GM19351 (cell line): ENCODE data around the gene IQCH.

ENCODE experiments used
- ATAC-seq: cut with Tn5 transposase; IDR thresholded peaks from one replicate; pipeline ENCODE4 v1.9.1; 2021; ENCODE audit warnings: mild to moderate bottlenecking, moderate library complexity; ENCODE audit not compliant: unreplicated experiment

The IQCH gene

DNA sequence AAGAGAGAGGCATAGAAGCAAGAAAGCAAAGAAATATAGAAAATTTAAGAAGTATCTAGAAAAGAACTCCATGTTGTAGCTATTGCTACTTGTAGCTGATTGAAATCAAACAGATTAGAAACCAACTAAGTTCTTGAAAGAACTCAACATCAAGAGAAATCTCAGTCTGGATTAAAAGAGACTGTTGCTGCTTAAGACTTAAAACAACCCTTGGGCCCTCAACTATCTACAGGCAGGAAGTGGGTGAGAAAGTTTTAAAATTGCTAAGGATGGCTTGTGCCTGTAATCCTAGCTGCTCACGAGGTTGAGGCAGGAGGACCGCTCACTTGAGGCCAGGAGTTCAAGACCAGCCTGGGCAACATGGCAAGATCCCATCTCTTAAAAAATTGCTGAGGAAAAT is 227.1 kb downstream of the IQCH start:
- ATAC-seq = no peak

DNA sequence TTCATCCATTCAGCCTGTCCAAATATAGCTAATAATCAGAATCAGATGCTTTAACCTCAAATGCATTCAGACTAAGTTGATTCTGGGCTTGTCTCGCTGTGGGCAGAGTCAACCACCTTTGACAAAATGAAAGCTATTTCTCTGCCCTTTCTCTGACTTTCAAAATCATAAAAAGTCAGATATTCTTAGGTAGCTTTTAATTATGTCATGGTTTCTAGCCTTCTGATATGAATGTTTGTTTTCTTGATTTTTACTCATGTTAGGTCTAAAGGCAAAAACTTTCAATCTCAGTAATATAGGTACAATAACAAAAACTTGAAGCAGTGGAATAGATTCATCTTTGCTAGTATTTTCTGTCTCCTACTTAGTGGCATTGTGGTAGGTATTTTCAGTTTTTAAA is 241.0 kb downstream of the IQCH start:
- no peak for ATAC-seq

GRCh38 chr15:67501177-67501835 is 246.7 kb downstream of the IQCH start:
- ATAC-seq = no peak

- no peak for ATAC-seq
These were observed 247.4 kb downstream of the IQCH start for GRCh38 chr15:67501836-67502461.

DNA sequence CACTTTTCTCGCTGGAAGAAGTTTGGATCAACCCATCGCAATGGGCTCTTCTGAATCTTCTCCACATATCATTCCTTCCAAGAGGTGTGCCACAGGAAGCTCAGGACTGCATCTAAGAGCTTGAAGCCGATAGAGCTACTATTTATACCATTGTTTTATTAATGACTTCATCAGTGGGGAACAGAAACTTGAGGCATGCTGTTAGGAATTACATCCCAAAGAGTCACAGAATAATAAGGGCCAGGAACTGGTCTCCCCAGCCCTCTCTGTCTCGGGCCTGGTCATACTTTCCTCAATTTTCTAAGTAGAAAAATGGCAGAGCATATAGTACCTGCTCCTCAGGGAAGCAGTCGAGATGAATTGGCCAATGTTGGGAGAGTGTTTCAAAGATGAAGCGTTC is 249.5 kb downstream of the IQCH start:
- ATAC-seq = no peak

GRCh38 chr15:67504796-67505195 is 250.2 kb downstream of the IQCH start:
- no peak for ATAC-seq

GRCh38 chr15:67505675-67506572 is 251.3 kb downstream of the IQCH start:
- ATAC-seq = no peak

GRCh38 chr15:67506775-67507747 is 252.5 kb downstream of the IQCH start:
- ATAC-seq = no peak

DNA sequence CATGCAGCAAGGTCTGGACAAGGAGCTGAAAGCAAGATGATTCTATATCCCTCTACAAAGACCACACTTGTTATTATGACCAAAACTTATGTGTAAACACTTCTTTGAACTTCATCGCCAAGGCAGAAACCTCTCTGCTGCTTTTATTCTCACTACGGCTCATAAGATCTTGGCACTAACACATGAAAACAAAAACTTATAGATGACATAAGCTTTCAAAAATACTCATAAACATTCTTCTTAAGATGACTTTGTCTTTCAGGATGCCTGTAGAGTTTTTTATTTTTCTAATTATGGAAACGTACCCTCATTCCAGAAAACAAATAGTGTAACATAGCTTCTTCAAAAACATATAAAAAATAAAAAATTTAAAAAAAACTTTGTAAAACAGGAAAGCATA is 253.8 kb downstream of the IQCH start:
- no peak for ATAC-seq

DNA sequence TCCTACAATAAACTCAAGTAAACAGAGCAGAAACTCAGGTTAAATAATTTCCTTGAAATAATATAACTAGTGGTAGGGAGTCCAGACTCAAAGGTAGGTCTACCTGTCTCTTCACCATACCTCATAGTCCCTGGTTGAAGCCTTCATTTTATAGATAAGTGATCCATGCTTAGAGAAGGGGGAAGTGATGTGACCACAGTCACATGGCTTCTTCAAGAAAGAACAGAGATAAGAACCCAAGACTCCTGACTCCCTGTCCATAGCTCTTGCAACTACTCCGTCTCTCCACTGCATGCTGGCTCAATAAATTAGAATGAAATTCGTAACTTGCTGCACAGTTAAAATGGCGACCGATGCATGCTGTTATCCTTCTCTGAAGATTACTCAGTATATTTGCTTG is 255.3 kb downstream of the IQCH start:
- no peak for ATAC-seq

GRCh38 chr15:67510597-67511190 is 256.1 kb downstream of the IQCH start:
- no peak for ATAC-seq

- ATAC-seq = no peak
These were observed 257.0 kb downstream of the IQCH start for GRCh38 chr15:67511606-67512005.

DNA sequence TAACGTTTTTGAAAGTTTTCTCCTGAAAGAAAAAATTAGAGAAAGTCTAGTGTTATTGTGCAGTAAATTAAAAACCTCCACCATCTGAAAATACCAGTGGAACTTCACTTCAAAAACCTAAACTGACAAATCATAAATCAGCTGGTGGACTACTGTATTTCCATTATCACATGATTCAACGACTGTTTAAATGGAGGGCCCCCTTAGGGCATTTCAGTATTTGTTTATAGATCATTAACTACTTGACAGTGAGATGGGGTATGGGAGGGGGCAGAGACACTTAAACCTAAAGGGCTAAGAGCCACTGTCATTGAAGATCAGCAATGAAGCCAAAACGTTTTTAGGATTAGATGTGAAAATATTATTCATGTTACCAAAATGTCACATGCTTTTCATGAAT is 257.6 kb downstream of the IQCH start:
- no peak for ATAC-seq

GRCh38 chr15:67512933-67513714 is 258.5 kb downstream of the IQCH start:
- no peak for ATAC-seq

DNA sequence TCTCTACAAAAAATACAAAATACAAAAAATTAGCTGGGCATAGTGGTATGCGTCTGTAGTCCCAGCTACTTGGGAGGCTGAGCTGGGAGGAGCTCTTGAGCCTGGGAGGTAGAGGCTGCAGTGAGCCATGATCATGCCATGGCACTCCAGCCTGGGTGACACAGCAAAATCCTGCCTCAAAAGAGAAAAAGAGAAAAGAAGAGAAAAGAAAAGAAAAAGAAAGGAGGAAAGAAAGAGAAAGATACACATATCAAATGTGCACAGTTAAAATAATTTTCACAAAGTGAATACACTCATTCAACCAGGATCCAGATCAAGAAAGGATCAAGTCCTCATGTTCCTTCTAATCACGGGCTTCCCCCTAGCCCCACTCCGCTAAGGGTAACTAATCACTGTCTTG is 260.5 kb downstream of the IQCH start:
- ATAC-seq = no peak

DNA sequence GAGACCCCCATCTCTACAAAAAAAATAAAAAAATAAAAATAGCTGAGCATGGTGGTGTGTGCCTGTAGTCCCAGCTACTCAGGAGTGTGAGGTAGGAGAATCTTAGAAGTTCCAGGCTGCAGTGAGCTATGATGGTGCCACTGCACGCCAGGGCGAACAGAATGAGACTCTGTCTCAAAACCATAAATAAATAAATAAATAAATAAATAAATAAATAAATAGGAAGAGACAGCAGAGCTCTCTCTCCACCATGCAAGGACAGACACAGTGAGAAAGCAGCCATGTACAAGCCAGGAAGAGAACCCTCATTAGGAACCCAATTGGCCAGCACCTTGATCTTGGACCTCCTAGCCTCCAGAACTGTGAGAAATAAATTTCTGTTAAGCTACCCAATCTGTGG is 261.0 kb downstream of the IQCH start:
- ATAC-seq = no peak

DNA sequence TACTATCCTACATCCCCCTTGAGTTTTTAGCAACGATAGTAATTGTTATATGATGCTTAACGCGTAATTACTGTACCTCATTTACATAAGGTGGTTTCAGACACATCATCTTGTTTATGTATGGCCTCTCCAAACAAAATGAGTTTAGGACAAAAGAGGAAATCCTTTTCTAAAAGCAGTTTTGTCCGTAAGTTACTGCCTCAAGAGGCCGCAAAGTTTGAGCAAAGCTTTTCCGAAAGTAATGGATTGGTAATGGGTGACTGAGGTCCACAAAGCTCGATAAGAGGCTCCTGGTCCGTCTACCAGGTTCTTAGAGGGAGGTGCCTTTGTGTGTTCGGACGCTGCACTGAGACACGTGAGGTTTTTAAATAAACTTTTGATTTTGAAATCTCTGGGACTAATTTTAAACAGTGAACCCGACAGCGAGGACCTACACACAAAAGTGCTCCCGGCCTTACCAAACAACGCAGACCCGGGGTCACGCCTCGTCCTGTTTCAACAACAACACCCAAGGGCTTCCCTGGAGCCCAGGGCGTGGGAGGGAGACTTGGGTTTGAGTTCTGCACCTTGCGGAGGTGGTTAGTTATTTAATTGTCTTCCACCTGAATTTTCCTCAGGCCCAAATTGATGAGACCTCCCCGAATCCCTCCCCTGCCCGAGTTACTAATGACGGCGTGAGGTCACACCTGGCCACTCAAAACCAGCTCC is 265.9 kb downstream of the IQCH start:
- ATAC-seq = peak; percentile 15

GRCh38 chr15:67521029-67521782 is 266.6 kb downstream of the IQCH start, which contains the start of gene C15orf61:
Gene C15orf61 (plus strand): TSS chr15:67521131. CDS start chr15:67521249, 118 bp downstream.
- peak; percentile 72 for ATAC-seq
